Thyroid gland (tissue), 4 donors: ENCODE measurements around the gene CPT1A. TPM values are rescaled to one million over a fixed set of nuclear protein-coding genes. Genes with fewer than 3 reads are reported as not detected.

Experiments used
- DNase-seq, 2 donors: peaks; one replicate each; pipeline ENCODE4 v3.0.0-alpha.2; 2019
- H3K27ac ChIP-seq, 3 donors: fragments of 200-600 bp; sonication (generic); 1 replicate in 2 of 3; 2 replicates in 1 of 3; pipeline ENCODE4 v1.5.1; 2016 to 2019; ENCODE audit warnings: mild to moderate bottlenecking in 1 of 3, moderate library complexity in 1 of 3
- H3K27me3 ChIP-seq: fragments of 200-600 bp; sonication (generic); one replicate; pipeline ENCODE4 v1.5.1; 2019
- H3K36me3 ChIP-seq, 2 donors: fragments of 200-600 bp; sonication (generic); one replicate each; pipeline ENCODE4 v1.5.1; 2016 to 2019
- H3K4me1 ChIP-seq, 2 donors: fragments of 200-600 bp; sonication (generic); one replicate each; pipeline ENCODE4 v1.5.1; 2017 to 2019
- H3K4me3 ChIP-seq, 3 donors: fragments of 200-600 bp; sonication (generic); replicated peaks in 1 of 3; 1 replicate in 2 of 3; 2 replicates in 1 of 3; pipeline ENCODE4 v1.5.1; 2016; ENCODE audit warnings: mild to moderate bottlenecking in 1 of 3
- H3K9me3 ChIP-seq: fragments of 200-600 bp; sonication (generic); one replicate; pipeline ENCODE4 v1.5.1; 2017
- POLR2A ChIP-seq, 2 donors: fragments of 450-650 bp; IDR thresholded peaks; one replicate each; pipeline ENCODE4 v1.6.1; 2017; ENCODE audit warnings: antibody characterized with exemption in 2 of 2, mild to moderate bottlenecking in 2 of 2, moderate library complexity in 1 of 2
- WGBS, 2 donors: methylation state at CpG; one replicate each; pipeline ENCODE4 v1.1.5; 2017; 5-methylcytosine and 5-hydroxymethylcytosine counted together
- intact Hi-C: fragments of 100-400 bp; cut with DNase I; formaldehyde crosslinking; loops from one replicate; pipeline ENCODE4 v1.15.1; 2023
- total RNA-seq, 4 donors: library from RNA; depleted of rRNA; stranded (reverse); fragments of >200 nt; gene quantifications; one replicate each; pipeline ENCODE4 v1.2.3, GENCODE V29; 2016
- TF ChIP-seq, protein P1 (sequence below), 6 experiments: fragments of 200-600 bp in 3 of 6; fragments of 450-650 bp in 3 of 6; sonication (generic) in 3 of 6; IDR thresholded peaks; one replicate each; pipeline ENCODE4 v1.5.1; 2016 to 2019; ENCODE audit warnings: antibody characterized with exemption in 6 of 6, mild to moderate bottlenecking in 2 of 6, inconsistent platforms in 1 of 6, moderate library complexity in 1 of 6

Gene CPT1A
- total RNA-seq, 4 donors from 2014 or later = 29.9 to 58.0 (median 43.8) TPM

DNA sequence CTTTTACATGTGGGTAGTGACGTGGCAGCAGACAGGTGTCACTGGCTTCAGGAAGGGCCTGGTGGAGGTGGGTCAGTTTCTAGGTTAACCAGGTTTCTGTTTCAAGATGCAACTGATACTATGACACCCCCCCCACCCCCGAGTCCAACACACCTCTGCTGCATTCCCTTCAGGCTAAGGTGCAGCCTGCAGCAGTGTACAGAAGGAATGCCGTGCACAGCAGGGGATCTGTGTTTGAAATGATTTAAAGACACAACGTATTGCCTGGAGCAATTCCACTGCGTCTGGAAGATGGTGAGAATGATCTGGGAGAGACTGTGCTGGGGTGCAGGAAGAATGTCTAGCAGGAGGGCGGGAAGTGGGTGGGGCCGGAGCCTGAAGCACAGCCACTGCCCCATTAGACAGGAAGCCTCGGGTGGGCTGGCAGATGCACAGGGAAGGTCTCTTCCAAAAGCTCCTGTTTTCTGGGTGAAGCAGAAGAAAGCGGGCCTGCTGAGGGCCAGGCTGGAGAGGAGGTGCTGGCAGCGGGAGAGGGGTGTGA lies 78.5 kb downstream of the CPT1A start:
- DNase-seq = no peak
- no peak overlapping the region for H3K27ac ChIP-seq
- TF ChIP-seq, protein P1, sequence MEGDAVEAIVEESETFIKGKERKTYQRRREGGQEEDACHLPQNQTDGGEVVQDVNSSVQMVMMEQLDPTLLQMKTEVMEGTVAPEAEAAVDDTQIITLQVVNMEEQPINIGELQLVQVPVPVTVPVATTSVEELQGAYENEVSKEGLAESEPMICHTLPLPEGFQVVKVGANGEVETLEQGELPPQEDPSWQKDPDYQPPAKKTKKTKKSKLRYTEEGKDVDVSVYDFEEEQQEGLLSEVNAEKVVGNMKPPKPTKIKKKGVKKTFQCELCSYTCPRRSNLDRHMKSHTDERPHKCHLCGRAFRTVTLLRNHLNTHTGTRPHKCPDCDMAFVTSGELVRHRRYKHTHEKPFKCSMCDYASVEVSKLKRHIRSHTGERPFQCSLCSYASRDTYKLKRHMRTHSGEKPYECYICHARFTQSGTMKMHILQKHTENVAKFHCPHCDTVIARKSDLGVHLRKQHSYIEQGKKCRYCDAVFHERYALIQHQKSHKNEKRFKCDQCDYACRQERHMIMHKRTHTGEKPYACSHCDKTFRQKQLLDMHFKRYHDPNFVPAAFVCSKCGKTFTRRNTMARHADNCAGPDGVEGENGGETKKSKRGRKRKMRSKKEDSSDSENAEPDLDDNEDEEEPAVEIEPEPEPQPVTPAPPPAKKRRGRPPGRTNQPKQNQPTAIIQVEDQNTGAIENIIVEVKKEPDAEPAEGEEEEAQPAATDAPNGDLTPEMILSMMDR (IDR thresholded peaks at IDR 0.05) = no peak
- TF ChIP-seq POLR2A (IDR thresholded peaks at IDR 0.05) = no peak
- H3K9me3 ChIP-seq = no peaks in the 10 kb centered on the region
- H3K4me3 ChIP-seq = no peak overlapping the region
- no peaks in the 10 kb centered on the region for H3K4me1 ChIP-seq
- 78 to 81% methylated on average over 10 of the region's 10 CpGs for WGBS, 2 donors
- intact Hi-C loops = no loop called here
- peaks cover 36 to 45% of the 10 kb centered on the region in 2 donors for H3K36me3 ChIP-seq
- no peaks in the 10 kb centered on the region for H3K27me3 ChIP-seq

DNA sequence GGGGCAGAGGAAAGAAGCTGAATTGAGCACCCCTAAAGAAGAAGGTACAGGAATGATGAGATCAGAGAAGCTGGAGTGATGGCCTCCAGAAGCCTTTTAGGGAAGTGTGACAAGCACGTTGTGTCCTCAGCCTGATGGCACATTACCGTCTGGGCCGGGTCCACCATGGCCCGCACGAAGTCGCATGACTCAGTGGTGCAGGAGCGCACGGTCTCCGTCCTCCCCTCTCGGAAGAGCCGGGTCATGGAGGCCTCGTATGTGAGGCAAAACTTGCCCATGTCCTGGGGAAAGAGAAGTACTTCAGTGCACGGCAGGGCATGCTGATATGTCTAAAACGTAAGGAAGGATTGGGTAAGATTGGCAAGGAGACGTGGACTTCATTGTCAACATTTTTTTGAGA lies 79.2 kb downstream of the CPT1A start:
- no peak for DNase-seq
- no peaks in the 10 kb centered on the region for H3K27me3 ChIP-seq
- no peak overlapping the region for H3K27ac ChIP-seq
- H3K4me1 ChIP-seq = no peaks in the 10 kb centered on the region
- H3K4me3 ChIP-seq = no peak overlapping the region
- no peaks in the 10 kb centered on the region for H3K9me3 ChIP-seq
- intact Hi-C loops = no loop called here
- TF ChIP-seq, protein P1 (IDR thresholded peaks at IDR 0.05) = no peak
- TF ChIP-seq POLR2A (IDR thresholded peaks at IDR 0.05) = no peak
- peaks cover 38 to 52% of the 10 kb centered on the region in 2 donors for H3K36me3 ChIP-seq
- WGBS, 2 donors = 88 to 90% methylated on average over 15 of the region's 15 CpGs

DNA sequence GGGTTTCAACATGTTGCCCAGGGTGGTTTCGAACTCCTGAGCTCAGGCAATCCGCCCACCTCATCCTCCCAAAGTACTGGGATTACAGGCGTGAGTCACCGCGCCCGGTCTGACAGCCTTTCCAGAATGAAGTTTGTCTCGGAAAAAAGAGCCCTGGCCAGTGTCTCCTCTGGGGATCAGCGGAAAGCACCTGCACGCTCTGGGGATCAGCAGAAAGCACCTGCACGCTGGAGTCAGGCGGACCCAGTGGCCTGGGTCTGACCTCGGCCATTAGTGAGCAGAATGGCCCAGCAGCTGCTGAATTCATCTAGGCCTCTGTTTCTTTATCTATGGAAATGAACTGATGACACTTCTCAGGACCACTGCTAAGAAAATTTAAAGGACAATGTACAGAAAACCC lies 79.9 kb downstream of the CPT1A start:
- Histone ChIP-seq H3K27ac (no peak overlapping the region), H3K9me3 (no peaks in the 10 kb centered on the region), H3K4me3 (no peak overlapping the region), H3K36me3 (peaks cover 44 to 59% of the 10 kb centered on the region in 2 donors), H3K27me3 (no peaks in the 10 kb centered on the region), H3K4me1 (no peaks in the 10 kb centered on the region)
- intact Hi-C loops = no loop called here
- no peak for DNase-seq
- TF ChIP-seq, protein P1 (IDR thresholded peaks at IDR 0.05) = no peak
- no peak for TF ChIP-seq POLR2A (IDR thresholded peaks at IDR 0.05)
- 83 to 90% methylated on average over 12 of the region's 12 CpGs for WGBS, 2 donors

DNA sequence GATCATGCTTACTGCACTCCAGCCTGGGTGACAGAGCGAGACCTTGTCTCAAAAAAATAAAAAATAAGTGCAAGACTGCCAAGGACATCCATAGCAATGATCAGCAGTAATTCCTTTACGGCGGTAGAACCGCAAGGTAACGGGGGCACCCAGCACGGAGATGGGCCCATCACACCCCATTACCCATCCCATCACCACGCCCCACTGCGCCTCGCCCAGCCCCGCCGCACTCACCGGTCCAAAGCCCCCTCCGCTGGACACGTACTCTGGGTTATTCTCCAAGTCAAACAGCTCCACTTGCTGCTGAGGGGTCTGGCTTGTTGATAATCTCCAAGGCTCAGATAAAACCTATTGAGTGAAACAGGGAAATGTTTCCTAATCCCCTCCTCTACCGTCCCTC lies 81.7 kb downstream of the CPT1A start:
- H3K27ac ChIP-seq = no peak overlapping the region
- intact Hi-C loops = no loop called here
- TF ChIP-seq POLR2A (IDR thresholded peaks at IDR 0.05) = no peak
- TF ChIP-seq, protein P1 (IDR thresholded peaks at IDR 0.05) = no peak
- DNase-seq = no peak
- H3K9me3 ChIP-seq = no peaks in the 10 kb centered on the region
- H3K27me3 ChIP-seq = no peaks in the 10 kb centered on the region
- no peaks in the 10 kb centered on the region for H3K4me1 ChIP-seq
- no peak overlapping the region for H3K4me3 ChIP-seq
- H3K36me3 ChIP-seq = peaks cover 53 to 63% of the 10 kb centered on the region in 2 donors
- 89 to 91% methylated on average over 15 of the region's 15 CpGs for whole genome bisulfite sequencing, 2 donors

DNA sequence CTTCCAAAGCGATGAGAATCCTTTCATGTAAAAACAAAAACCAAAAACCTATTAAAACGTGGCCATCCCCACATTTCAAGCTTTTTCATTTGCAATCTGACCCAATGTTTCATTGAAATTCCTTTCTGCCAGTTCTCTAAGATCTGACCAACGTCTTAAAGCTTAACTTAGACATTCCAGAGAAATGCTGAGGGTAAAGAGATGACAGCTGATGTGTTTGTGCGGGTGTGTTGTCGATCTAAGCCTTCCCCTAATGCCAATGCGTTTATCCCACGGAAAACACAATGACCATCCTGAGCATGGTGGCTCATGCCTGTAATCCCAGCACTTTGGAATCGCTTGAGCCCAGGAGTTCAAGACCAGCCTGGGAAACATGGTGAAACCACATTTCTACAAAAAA lies 84.0 kb downstream of the CPT1A start:
- H3K4me3 ChIP-seq = no peak overlapping the region
- WGBS, 2 donors = 79 to 85% methylated on average over 8 of the region's 8 CpGs
- DNase-seq = no peak
- H3K27ac ChIP-seq = no peak overlapping the region
- H3K36me3 ChIP-seq = peaks cover 53 to 63% of the 10 kb centered on the region in 2 donors
- intact Hi-C loops = no loop called here
- H3K9me3 ChIP-seq = no peaks in the 10 kb centered on the region
- no peaks in the 10 kb centered on the region for H3K4me1 ChIP-seq
- no peak for TF ChIP-seq POLR2A (IDR thresholded peaks at IDR 0.05)
- TF ChIP-seq, protein P1 (IDR thresholded peaks at IDR 0.05) = no peak
- no peaks in the 10 kb centered on the region for H3K27me3 ChIP-seq
